SK-N-SH (cell line): ENCODE measurements around the gene FUNDC2. TPM values are rescaled to one million over a fixed set of nuclear protein-coding genes. Genes with fewer than 3 reads are reported as not detected.

Experiments used
- CTCF ChIA-PET: fragments of 300-600, 350-600 bp; formaldehyde crosslinking; extraction: SDS; loops from one replicate; lab custom pipeline; 2021; lab: Yijun Ruan, JAX
- POLR2A ChIA-PET: fragments of 350-600 bp; sonication (Branson Sonifier 250); formaldehyde crosslinking; extraction: SDS; loops from one replicate; lab custom pipeline; 2020; ENCODE audit warnings: antibody characterized with exemption, inconsistent platforms; lab: Yijun Ruan, JAX
- DNase-seq: peaks from one replicate; pipeline ENCODE4 v3.0.0; 2012
- H2AFZ ChIP-seq: fragments of 200-600 bp; sonication (generic); 2 replicates; pipeline ENCODE4 v1.8.1; 2016; ENCODE audit warnings: antibody characterized with exemption, mild to moderate bottlenecking, low read depth
- H3F3A ChIP-seq: fragments of 200-600 bp; sonication (generic); replicated peaks from 2 replicates; pipeline ENCODE3; 2016; ENCODE audit warnings: antibody characterized with exemption, mild to moderate bottlenecking; ENCODE audit not compliant: insufficient read depth
- H3K27ac ChIP-seq, 2 experiments: fragments of 200-500 bp in 1 of 2; fragments of 200-600 bp in 1 of 2; sonication (Bioruptor generic) in 1 of 2; sonication (generic), shearing (Covaris generic) in 1 of 2; 2 replicates each; pipeline versions ENCODE4 v1.5.1 to v1.6.1; 2014 to 2016; ENCODE audit warnings: low read depth in 2 of 2, inconsistent platforms in 1 of 2, low read length in 1 of 2, mild to moderate bottlenecking in 1 of 2, mixed read lengths in 1 of 2
- H3K27me3 ChIP-seq: fragments of 200-600 bp; sonication (generic), shearing (Covaris generic); 2 replicates; pipeline ENCODE4 v1.6.1; 2016; ENCODE audit warnings: mixed run types; ENCODE audit not compliant: insufficient read depth
- H3K36me3 ChIP-seq, 2 experiments: fragments of 200-500 bp in 1 of 2; fragments of 200-600 bp in 1 of 2; sonication (Bioruptor generic) in 1 of 2; sonication (generic) in 1 of 2; replicated peaks in 1 of 2; 2 replicates each; pipeline versions ENCODE3 to v1.5.1; 2014 to 2016; ENCODE audit warnings: low read length in 1 of 2, mild to moderate bottlenecking in 1 of 2; ENCODE audit not compliant: insufficient read depth in 2 of 2, control insufficient read depth in 1 of 2
- H3K4me1 ChIP-seq, 2 experiments: fragments of 200-500 bp in 1 of 2; fragments of 200-600 bp in 1 of 2; sonication (Bioruptor generic) in 1 of 2; sonication (generic), shearing (Covaris generic) in 1 of 2; 2 replicates each; pipeline versions ENCODE4 v1.5.1 to v1.6.1; 2014 to 2016; ENCODE audit warnings: low read depth in 1 of 2, low read length in 1 of 2, mixed run types in 1 of 2; ENCODE audit not compliant: insufficient read depth in 2 of 2, control insufficient read depth in 1 of 2
- H3K4me2 ChIP-seq: fragments of 200-600 bp; sonication (generic), shearing (Covaris generic); 2 replicates; pipeline ENCODE4 v1.6.1; 2017; ENCODE audit warnings: mixed run types
- H3K4me3 ChIP-seq, 2 experiments: fragments of 200-500 bp in 1 of 2; fragments of 200-600 bp in 1 of 2; sonication (Bioruptor generic) in 1 of 2; sonication (generic), shearing (Covaris generic) in 1 of 2; 2 replicates each; pipeline versions ENCODE4 v1.5.1 to v1.8.1; 2014 to 2016; ENCODE audit warnings: low read depth in 2 of 2, inconsistent platforms in 1 of 2, low read length in 1 of 2, mild to moderate bottlenecking in 1 of 2, mixed read lengths in 1 of 2, moderate library complexity in 1 of 2
- H3K79me2 ChIP-seq: fragments of 200-600 bp; sonication (generic); 2 replicates; pipeline ENCODE4 v1.8.1; 2017; ENCODE audit warnings: mild to moderate bottlenecking; ENCODE audit not compliant: insufficient read depth
- H3K9ac ChIP-seq: fragments of 200-600 bp; sonication (generic); 2 replicates; pipeline ENCODE4 v1.6.1; 2017; ENCODE audit warnings: mixed run types
- H3K9me2 ChIP-seq: fragments of 200-600 bp; sonication (generic); 2 replicates; pipeline ENCODE4 v1.6.1; 2017; ENCODE audit warnings: mixed run types
- H3K9me3 ChIP-seq: fragments of 200-600 bp; sonication (generic); 2 replicates; pipeline ENCODE4 v1.6.1; 2017; ENCODE audit warnings: mixed run types, mild to moderate bottlenecking, moderate library complexity
- H4K20me1 ChIP-seq: fragments of 200-600 bp; sonication (generic); 2 replicates; pipeline ENCODE4 v1.6.1; 2017; ENCODE audit warnings: mild to moderate bottlenecking, mixed run types; ENCODE audit not compliant: insufficient read depth
- CHD2 ChIP-seq: fragments of 150-350 bp; IDR thresholded peaks from 2 replicates; pipeline ENCODE4 v1.6.1; 2018; ENCODE audit warnings: low read length; ENCODE audit not compliant: partially characterized antibody
- CTCF ChIP-seq: fragments of 200-600 bp; sonication (generic); IDR thresholded peaks from 2 replicates; pipeline ENCODE4 v1.6.1; 2017; ENCODE audit warnings: antibody characterized with exemption, mild to moderate bottlenecking, moderate library complexity
- ELF1 ChIP-seq: IDR thresholded peaks from 2 replicates; pipeline ENCODE4 v1.4.0; 2012
- EP300 ChIP-seq, 2 experiments: IDR thresholded peaks; 2 replicates each; pipeline versions ENCODE4 v1.4.0 to v1.6.1; 2012; ENCODE audit warnings: borderline replicate concordance in 1 of 2, low read depth in 1 of 2, low read length in 1 of 2
- FOSL2 ChIP-seq: IDR thresholded peaks from 2 replicates; pipeline ENCODE4 v1.4.0; 2012; ENCODE audit warnings: low read depth, mild to moderate bottlenecking, moderate library complexity, borderline replicate concordance
- FOXM1 ChIP-seq: IDR thresholded peaks from 2 replicates; pipeline ENCODE4 v1.4.0; 2012; ENCODE audit warnings: low read depth, mild to moderate bottlenecking
- JUND ChIP-seq: IDR thresholded peaks from 2 replicates; pipeline ENCODE4 v1.4.0; 2012
- MEF2A ChIP-seq: IDR thresholded peaks from 2 replicates; pipeline ENCODE4 v1.4.0; 2012; ENCODE audit warnings: low read depth, borderline replicate concordance
- NFIC ChIP-seq: IDR thresholded peaks from 2 replicates; pipeline ENCODE4 v1.4.0; 2012; ENCODE audit warnings: borderline replicate concordance
- NRF1 ChIP-seq: IDR thresholded peaks from 2 replicates; pipeline ENCODE4 v1.6.1; 2012; ENCODE audit warnings: low read depth, mild to moderate bottlenecking, low read length
- PBX3 ChIP-seq: IDR thresholded peaks from 2 replicates; pipeline ENCODE4; 2012
- RAD21 ChIP-seq: IDR thresholded peaks from 2 replicates; pipeline ENCODE4 v1.6.1; 2012; ENCODE audit warnings: mild to moderate bottlenecking, low read length
- RFX5 ChIP-seq: IDR thresholded peaks from 2 replicates; pipeline ENCODE4 v1.6.1; 2012; ENCODE audit warnings: mild to moderate bottlenecking, improper control_type of control experiment, low read length
- RXRA ChIP-seq: IDR thresholded peaks from 2 replicates; pipeline ENCODE4 v1.4.0; 2012; ENCODE audit warnings: low read depth, mild to moderate bottlenecking, borderline replicate concordance
- SMC3 ChIP-seq: IDR thresholded peaks from 2 replicates; pipeline ENCODE4 v1.6.1; 2012; ENCODE audit warnings: low read depth, low read length, improper control_type of control experiment
- TAF1 ChIP-seq: IDR thresholded peaks from 2 replicates; pipeline ENCODE4 v1.6.1; 2012; ENCODE audit warnings: low read depth, mild to moderate bottlenecking, low read length, moderate library complexity, borderline replicate concordance
- TCF12 ChIP-seq: IDR thresholded peaks from 2 replicates; pipeline ENCODE4 v1.4.0; 2012
- YY1 ChIP-seq: IDR thresholded peaks from 2 replicates; pipeline ENCODE4 v1.4.0; 2012; ENCODE audit warnings: low read depth, mild to moderate bottlenecking
- WGBS: methylation state at CpG from one replicate; pipeline ENCODE4 v1.1.6; 2017; ENCODE audit warnings: low lambda C conversion rate; 5-methylcytosine and 5-hydroxymethylcytosine counted together
- polyA plus RNA-seq, 3 experiments: library from polyadenylated mRNA; depleted of rRNA; stranded (reverse); fragments of >200 nt; gene quantifications; 2 replicates each; pipeline ENCODE4 v1.2.3, GENCODE V29; 2012

FUNDC2 gene
- polyA plus RNA-seq, 1 of the 3 experiments (the other 2 are of a cell fraction): 55.9 TPM

GRCh38 chrX:155068165-155068564 lies 41.5 kb downstream of the FUNDC2 start:
- no peak overlapping the region for H2AFZ ChIP-seq
- H3K79me2 ChIP-seq: peaks cover 43% of the 10 kb centered on the region

GRCh38 chrX:155069414-155069813 lies 42.8 kb downstream of the FUNDC2 start:
- peak overlapping the region; percentile 83; the same call in 1 of the 2 replicates for H3K9ac ChIP-seq
- POLR2A ChIA-PET: no interaction called here

More at GRCh38 chrX:155068165-155068564, 41.5 kb downstream of the FUNDC2 start:
- WGBS: 7% methylated on average over 1 of the region's 1 CpG
- TF ChIP-seq FOSL2 (peak; percentile 70; the same call in 1 of the 2 replicates), CHD2 (no peak), EP300 (IDR thresholded peaks at IDR 0.05; ENCODE audit: borderline replicate concordance in 1 of 2, low read depth in 1 of 2, low read length in 1 of 2) (no peak), JUND (peak; percentile 47; the same call in 1 of the 2 replicates), RXRA (peak; percentile 27; the same call in 1 of the 2 replicates)
- H4K20me1 ChIP-seq: no peaks in the 10 kb centered on the region
- CTCF ChIA-PET: interaction anchor here (0.7 to 6.9 kb wide), 2 partner anchors 11 to 18 kb away, joined by 3 to 35 read pairs; no protein-coding TSS in a partner anchor
- H3K27me3 ChIP-seq: no peaks in the 10 kb centered on the region
- no peak overlapping the region for H3K9ac ChIP-seq
- DNase-seq: no peak
- no peak overlapping the region for H3K4me3 ChIP-seq
- H3F3A ChIP-seq: peaks cover 5% of the 10 kb centered on the region
- H3K9me2 ChIP-seq: no peaks in the 10 kb centered on the region
- H3K9me3 ChIP-seq: no peaks in the 10 kb centered on the region
- H3K36me3 ChIP-seq: no peaks in the 10 kb centered on the region
- H3K4me1 ChIP-seq: no peaks in the 10 kb centered on the region; a peak in 2 of 4 replicates
- peak overlapping the region in 1 of 2 experiments; percentile 59; a peak in 1 of 4 replicates for H3K27ac ChIP-seq
- POLR2A ChIA-PET: no interaction called here
- peak overlapping the region; percentile 9; the same call in 1 of the 2 replicates for H3K4me2 ChIP-seq

More at GRCh38 chrX:155069414-155069813, 42.8 kb downstream of the FUNDC2 start:
- Histone ChIP-seq H2AFZ (no peak overlapping the region), H3K36me3 (peaks cover 0 to 10% of the 10 kb centered on the region in 2 experiments), H3F3A (peaks cover 5% of the 10 kb centered on the region), H4K20me1 (no peaks in the 10 kb centered on the region), H3K9me2 (no peaks in the 10 kb centered on the region), H3K27me3 (no peaks in the 10 kb centered on the region), H3K4me1 (no peaks in the 10 kb centered on the region; a peak in 2 of 4 replicates), H3K4me2 (peak overlapping the region; percentile 68), H3K27ac (peak overlapping the region in 1 of 2 experiments; percentile 75; a peak in 1 of 4 replicates), H3K79me2 (peaks cover 43% of the 10 kb centered on the region), H3K4me3 (peak overlapping the region; percentile 64; a peak in 3 of 4 replicates), H3K9me3 (no peaks in the 10 kb centered on the region)
- CTCF ChIA-PET: interaction anchor here (6.9 kb wide), 1 partner anchor 12 kb away, joined by 35 read pairs; no protein-coding TSS in a partner anchor
- DNase-seq: no peak
- TF ChIP-seq PBX3 (no peak), TCF12 (no peak), JUND (no peak), ELF1 (no peak), YY1 (no peak), RAD21 (no peak), RFX5 (no peak), SMC3 (no peak), TAF1 (no peak), NRF1 (no peak), NFIC (no peak), FOXM1 (no peak), CTCF (no peak), MEF2A (no peak)
- WGBS: 52% methylated on average over 1 of the region's 1 CpG
